Esophagus squamous epithelium (tissue), 5 donors: Measurements from ENCODE around the gene NKX3-2. TPM values are rescaled to one million over a fixed set of nuclear protein-coding genes. Genes with fewer than 3 reads are reported as not detected.

Source experiments
- DNase-seq: peaks from one replicate; lab custom pipeline; 2025; lab: John Stamatoyannopoulos, UW
- H3K27ac ChIP-seq, 4 donors: fragments of 200-600 bp; sonication (generic); one replicate each; pipeline ENCODE4 v1.5.1; 2016 to 2019; ENCODE audit warnings: mild to moderate bottlenecking in 1 of 4
- H3K27me3 ChIP-seq, 4 donors: fragments of 200-600 bp; sonication (generic); 1 replicate in 3 of 4; 2 replicates in 1 of 4; pipeline versions ENCODE4 v1.5.1 to v1.6.0; 2017 to 2021; ENCODE audit warnings: antibody characterized with exemption in 1 of 4
- H3K36me3 ChIP-seq, 3 donors: fragments of 200-600 bp; sonication (generic); one replicate each; pipeline ENCODE4 v1.5.1; 2016 to 2019
- H3K4me1 ChIP-seq, 3 donors: fragments of 200-600 bp; sonication (generic); one replicate each; pipeline ENCODE4 v1.5.1; 2017 to 2019
- H3K4me3 ChIP-seq, 4 donors: fragments of 200-600 bp; sonication (generic); 1 replicate in 3 of 4; 2 replicates in 1 of 4; pipeline ENCODE4 v1.5.1; 2016 to 2019; ENCODE audit warnings: mild to moderate bottlenecking in 2 of 4, moderate library complexity in 1 of 4
- H3K9me3 ChIP-seq, 3 donors: fragments of 200-600 bp; sonication (generic); one replicate each; pipeline ENCODE4 v1.5.1; 2016 to 2019
- CTCF ChIP-seq, 6 experiments: fragments of 450-650 bp in 4 of 6; fragments of 200-600 bp in 2 of 6; sonication (generic) in 2 of 6; IDR thresholded peaks; one replicate each; pipeline ENCODE4 v1.5.1; 2016 to 2019; ENCODE audit warnings: antibody characterized with exemption in 6 of 6, mild to moderate bottlenecking in 4 of 6, moderate library complexity in 4 of 6
- POLR2A ChIP-seq, 4 donors: fragments of 450-650 bp; IDR thresholded peaks; one replicate each; pipeline ENCODE4 v1.6.1; 2017; ENCODE audit warnings: antibody characterized with exemption in 4 of 4, mild to moderate bottlenecking in 4 of 4, moderate library complexity in 3 of 4
- WGBS, 2 donors: methylation state at CpG; one replicate each; pipeline ENCODE4 v1.1.5; 2018; 5-methylcytosine and 5-hydroxymethylcytosine counted together
- intact Hi-C: fragments of 100-400 bp; cut with DNase I; formaldehyde crosslinking; loops from one replicate; pipeline ENCODE4 v1.15.0; 2022
- total RNA-seq, 4 donors: library from RNA; depleted of rRNA; stranded (reverse); fragments of >200 nt; gene quantifications; one replicate each; pipeline ENCODE4 v1.1.0, GENCODE V29; 2016
- donor health status: DM: yes; HTN: yes; CAD: no.

Gene NKX3-2
- total RNA-seq, 4 donors from 2014 or later: 0.19 to 0.62 TPM; not detected in 2

- Histone ChIP-seq H3K9me3 (peaks cover 0 to 5% (median 3%) of the 10 kb centered on the region in 3 donors), H3K27me3 (peaks cover 37 to 100% (median 68%) of the 10 kb centered on the region in 4 donors), H3K4me3 (peak overlapping the region in 1 of 4 donors; percentile 59), H3K27ac (no peak overlapping the region), H3K36me3 (no peaks in the 10 kb centered on the region), H3K4me1 (peaks cover 39 to 68% (median 41%) of the 10 kb centered on the region in 3 donors)
- intact Hi-C loops: loop anchor here (5.0 kb wide), 1 partner anchor 694 kb away; no protein-coding TSS in a partner anchor
- no peak for DNase-seq
- no peak for TF ChIP-seq CTCF (IDR thresholded peaks at IDR 0.05)
- no peak for TF ChIP-seq POLR2A (IDR thresholded peaks at IDR 0.05)
- WGBS, 2 donors: 18 to 28% methylated on average over 18 of the region's 18 CpGs
Measured at GRCh38 chr4:13546142-13546940, 2.0 kb upstream of the NKX3-2 start.

- intact Hi-C loops: loop anchor here (5.0 kb wide), 1 partner anchor 693 kb away; no protein-coding TSS in a partner anchor
- no peak for DNase-seq
- peaks cover 39 to 75% (median 41%) of the 10 kb centered on the region in 3 donors for H3K4me1 ChIP-seq
- peaks cover 0 to 5% (median 0%) of the 10 kb centered on the region in 3 donors for H3K9me3 ChIP-seq
- H3K36me3 ChIP-seq: no peaks in the 10 kb centered on the region
- WGBS, 2 donors: 18 to 25% methylated on average over 8 of the region's 8 CpGs
- H3K27ac ChIP-seq: no peak overlapping the region
- H3K27me3 ChIP-seq: peaks cover 37 to 100% (median 78%) of the 10 kb centered on the region in 4 donors
- TF ChIP-seq POLR2A (IDR thresholded peaks at IDR 0.05) (no peak), CTCF (IDR thresholded peaks at IDR 0.05) (no peak)
- H3K4me3 ChIP-seq: peak overlapping the region in 2 of 4 donors; percentile 63 to 76
Measured at GRCh38 chr4:13545394-13545808, 1.1 kb upstream of the NKX3-2 start.

GRCh38 chr4:13544606-13545393 lies 492 bp upstream of the NKX3-2 start:
- Histone ChIP-seq H3K36me3 (no peaks in the 10 kb centered on the region), H3K9me3 (peaks cover 0 to 5% (median 0%) of the 10 kb centered on the region in 3 donors), H3K27ac (no peak overlapping the region), H3K4me3 (peak overlapping the region; percentile 41 to 76 (median 61)), H3K27me3 (peaks cover 41 to 100% (median 82%) of the 10 kb centered on the region in 4 donors), H3K4me1 (peaks cover 40 to 81% (median 47%) of the 10 kb centered on the region in 3 donors)
- DNase-seq: no peak
- intact Hi-C loops: loop anchor here (5.0 kb wide), 1 partner anchor 692 kb away; no protein-coding TSS in a partner anchor
- WGBS, 2 donors: 2 to 3% methylated on average over 42 to 44 of the region's 54 CpGs
- TF ChIP-seq CTCF (IDR thresholded peaks at IDR 0.05) (no peak), POLR2A (IDR thresholded peaks at IDR 0.05) (no peak)

GRCh38 chr4:13543032-13543838 lies 1.1 kb downstream of the NKX3-2 start:
- 55 to 67% methylated on average over 1 to 19 of the region's 30 CpGs for WGBS, 2 donors
- Histone ChIP-seq H3K36me3 (no peaks in the 10 kb centered on the region), H3K9me3 (peaks cover 0 to 5% (median 0%) of the 10 kb centered on the region in 3 donors), H3K27ac (no peak overlapping the region), H3K4me3 (peak overlapping the region in 3 of 4 donors; percentile 59 to 76 (median 63)), H3K4me1 (peaks cover 45 to 83% (median 49%) of the 10 kb centered on the region in 3 donors), H3K27me3 (peaks cover 51 to 100% (median 86%) of the 10 kb centered on the region in 4 donors)
- DNase-seq: no peak
- TF ChIP-seq CTCF (IDR thresholded peaks at IDR 0.05) (no peak), POLR2A (IDR thresholded peaks at IDR 0.05) (no peak)
- intact Hi-C loops: no loop called here
